Caco-2 (cell line): Measurements from ENCODE around the gene OSBPL2. TPM values are rescaled to one million over a fixed set of nuclear protein-coding genes. Genes with fewer than 3 reads are reported as not detected.

Source experiments
- BruUV-seq: library from RNA; stranded (reverse); fragments of 400-500 nt; replicated peaks from 2 replicates; lab custom pipeline; 2021; lab: Mats Ljungman, UMichigan
- CTCF ChIA-PET: fragments of 300-600 bp; sonication (Branson Sonifier 250); formaldehyde crosslinking; loops from one replicate; lab custom pipeline; 2022; ENCODE audit warnings: antibody characterized with exemption; lab: Charles Lee
- POLR2A ChIA-PET: fragments of 300-600 bp; sonication (Branson Sonifier 250); formaldehyde crosslinking; loops from one replicate; lab custom pipeline; 2022; ENCODE audit warnings: antibody characterized with exemption; lab: Charles Lee
- DNase-seq, 2 experiments: peaks; one replicate each; pipeline versions ENCODE4 v3.0.0 to v3.0.0-alpha.2; 2020 to 2022
- H3K27me3 ChIP-seq: replicated peaks from 2 replicates; pipeline ENCODE4 v1.6.0; 2011; ENCODE audit warnings: low read length; ENCODE audit not compliant: control insufficient read depth, insufficient read depth
- H3K36me3 ChIP-seq: 2 replicates; pipeline ENCODE4 v1.5.1; 2011; ENCODE audit warnings: low read length; ENCODE audit not compliant: control insufficient read depth, insufficient read depth
- H3K4me1 ChIP-seq: fragments of 250-450 bp; sonication (Bioruptor Pico); 2 replicates; pipeline ENCODE4 v1.5.1; 2020; ENCODE audit warnings: mild to moderate bottlenecking
- H3K4me3 ChIP-seq: 2 replicates; pipeline ENCODE4 v1.5.1; 2011; ENCODE audit warnings: low read depth, mild to moderate bottlenecking, control low read depth, low read length
- H3K9me3 ChIP-seq: fragments of 250-450 bp; sonication (Bioruptor Pico); 2 replicates; pipeline ENCODE4 v1.5.1; 2020; ENCODE audit warnings: mild to moderate bottlenecking, moderate library complexity
- H3K27ac Mint-ChIP-seq: one replicate; pipeline ENCODE4 v1.8.0; 2022; ENCODE audit warnings: mixed read lengths; ENCODE audit not compliant: unreplicated experiment
- H3K27me3 Mint-ChIP-seq: one replicate; pipeline ENCODE4 v1.8.0; 2022; ENCODE audit warnings: mixed read lengths; ENCODE audit not compliant: insufficient read depth, unreplicated experiment
- H3K36me3 Mint-ChIP-seq: one replicate; pipeline ENCODE4 v1.8.0; 2022; ENCODE audit warnings: mild to moderate bottlenecking, mixed read lengths; ENCODE audit not compliant: insufficient read depth, unreplicated experiment
- H3K4me1 Mint-ChIP-seq: one replicate; pipeline ENCODE4 v1.8.0; 2022; ENCODE audit warnings: low read depth, mixed read lengths; ENCODE audit not compliant: unreplicated experiment
- H3K4me3 Mint-ChIP-seq: one replicate; pipeline ENCODE4 v1.8.0; 2022; ENCODE audit warnings: mild to moderate bottlenecking, moderate library complexity, mixed read lengths; ENCODE audit not compliant: unreplicated experiment
- H3K9me3 Mint-ChIP-seq: one replicate; pipeline ENCODE4 v1.8.0; 2022; ENCODE audit warnings: mixed read lengths; ENCODE audit not compliant: unreplicated experiment
- CTCF ChIP-seq, 2 experiments: fragments of 200-600 bp in 1 of 2; IDR thresholded peaks; 1 replicate in 1 of 2; 2 replicates in 1 of 2; pipeline versions ENCODE4 v1.5.1 to v1.8.0; 2011 to 2022; ENCODE audit warnings: antibody characterized with exemption in 1 of 2, control low read depth in 1 of 2, inconsistent platforms in 1 of 2, low read depth in 1 of 2, low read length in 1 of 2, mild to moderate bottlenecking in 1 of 2, moderate library complexity in 1 of 2; ENCODE audit not compliant: insufficient read depth in 1 of 2, severe bottlenecking in 1 of 2, unreplicated experiment in 1 of 2
- intact Hi-C: fragments of 100-400 bp; cut with micrococcal nuclease; formaldehyde crosslinking; loops from one replicate; pipeline ENCODE4 v1.10.0; 2022; ENCODE audit not compliant: unreplicated experiment
- total RNA-seq: library from RNA; stranded (reverse); gene quantifications from 2 replicates; pipeline ENCODE4 v1.2.3, GENCODE V29; 2022

Gene OSBPL2
- total RNA-seq, 1 experiment from 2014 or later, result 132 TPM

GRCh38 chr20:62234339-62234738 lies 4.0 kb upstream of the OSBPL2 start:
- Mint-ChIP-seq H3K9me3 (no peaks in the 10 kb centered on the region), H3K4me1 (peaks cover 7% of the 10 kb centered on the region), H3K36me3 (peaks cover 13% of the 10 kb centered on the region), H3K27me3 (no peaks in the 10 kb centered on the region), H3K4me3 (no peak overlapping the region), H3K27ac (no peak overlapping the region)
- DNase-seq, result no peak
- no peaks in the 10 kb centered on the region for H3K27me3 ChIP-seq
- intact Hi-C loops, result no loop called here
- H3K9me3 ChIP-seq, result no peaks in the 10 kb centered on the region
- no TSS peak for BruUV-seq
- H3K36me3 ChIP-seq, result no peaks in the 10 kb centered on the region
- POLR2A ChIA-PET, result no interaction called here
- CTCF ChIA-PET, result no interaction called here
- no peak for TF ChIP-seq CTCF (IDR thresholded peaks at IDR 0.05; ENCODE audit: insufficient read depth in 1 of 2, low read depth in 1 of 2, low read length in 1 of 2, severe bottlenecking in 1 of 2, unreplicated experiment in 1 of 2)
- no peak overlapping the region for H3K4me3 ChIP-seq
- H3K4me1 ChIP-seq, result peaks cover 7% of the 10 kb centered on the region

DNA sequence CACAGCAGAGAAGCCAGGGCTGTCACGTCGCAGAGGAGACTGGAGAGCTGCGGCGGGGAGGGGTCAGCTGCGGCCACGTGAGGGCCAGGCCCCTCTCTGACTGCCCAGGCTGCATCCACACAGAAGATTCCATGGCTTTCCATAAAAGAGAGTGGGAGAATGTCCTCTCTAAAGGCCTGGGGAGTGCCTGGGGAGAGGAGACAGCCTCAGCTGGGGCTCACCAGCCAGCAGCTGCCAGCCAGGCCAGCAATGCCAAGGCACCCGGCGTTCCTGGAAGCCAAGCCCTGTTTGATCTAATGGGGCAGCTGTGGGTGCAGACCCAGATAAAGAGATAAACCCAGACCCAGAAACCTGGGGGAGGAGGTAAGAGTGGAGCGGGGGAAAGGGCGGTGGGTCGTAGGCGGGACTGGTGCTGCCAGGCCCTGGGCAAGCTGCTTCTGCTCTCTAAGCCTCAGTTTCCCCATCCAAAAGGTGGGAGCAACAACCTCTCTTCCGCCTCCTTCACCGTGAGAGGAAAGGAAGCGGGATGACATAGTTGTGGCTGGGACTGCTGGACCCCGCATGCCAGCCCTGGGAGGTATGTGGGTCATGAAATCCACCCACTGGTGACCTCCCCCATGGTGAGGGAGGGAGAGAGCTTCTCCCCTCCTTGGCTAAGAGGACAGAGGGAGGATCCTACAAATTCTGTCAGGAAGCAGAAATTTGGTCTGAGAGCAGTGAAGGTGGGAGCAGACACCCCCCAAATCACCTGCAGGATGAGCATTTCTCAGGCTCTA lies 3.1 kb upstream of the OSBPL2 start:
- H3K36me3 Mint-ChIP-seq, result peaks cover 20% of the 10 kb centered on the region

DNA sequence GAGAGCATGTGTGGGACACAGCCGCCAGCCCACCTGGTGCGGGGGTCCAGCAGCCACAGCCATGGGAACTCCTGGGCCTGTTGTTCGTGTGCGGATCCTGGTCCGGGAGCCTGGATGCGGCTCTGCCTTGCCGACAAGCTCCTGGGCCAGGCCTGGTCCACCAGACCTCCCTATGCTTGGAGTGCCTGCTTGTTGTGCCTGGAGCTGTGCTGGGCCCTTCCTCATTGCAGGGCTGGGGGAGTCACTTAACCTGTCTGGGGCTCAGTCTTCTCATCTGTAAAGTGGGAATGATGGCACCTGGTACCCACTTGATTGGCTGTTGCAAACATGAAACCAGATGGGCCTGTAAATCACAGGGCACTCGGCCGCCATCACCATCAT lies 2.6 kb upstream of the OSBPL2 start:
- Mint-ChIP-seq H3K4me3 (no peak overlapping the region), H3K27me3 (no peaks in the 10 kb centered on the region), H3K36me3 (peaks cover 26% of the 10 kb centered on the region), H3K27ac (no peak overlapping the region), H3K4me1 (peaks cover 7% of the 10 kb centered on the region), H3K9me3 (no peaks in the 10 kb centered on the region)
- POLR2A ChIA-PET, result no interaction called here
- Histone ChIP-seq H3K27me3 (no peaks in the 10 kb centered on the region), H3K4me3 (no peak overlapping the region), H3K9me3 (no peaks in the 10 kb centered on the region), H3K36me3 (peaks cover under 1% of the 10 kb centered on the region; the same call in 1 of the 2 replicates), H3K4me1 (peaks cover 11% of the 10 kb centered on the region)
- intact Hi-C loops, result loop anchor here (5.0 kb wide), 2 partner anchors 93 to 132 kb away; partner anchors contain the start of genes LAMA5, PSMA7 and SS18L1
- CTCF ChIA-PET, result no interaction called here
- no peak for DNase-seq
- BruUV-seq, result no TSS peak
- no peak for TF ChIP-seq CTCF (IDR thresholded peaks at IDR 0.05; ENCODE audit: insufficient read depth in 1 of 2, low read depth in 1 of 2, low read length in 1 of 2, severe bottlenecking in 1 of 2, unreplicated experiment in 1 of 2)

More for the DNA sequence above, 3.1 kb upstream of the OSBPL2 start:
- H3K9me3 Mint-ChIP-seq, result no peaks in the 10 kb centered on the region
- intact Hi-C loops, result loop anchor here (5.0 kb wide), 2 partner anchors 93 to 132 kb away; partner anchors contain the start of genes LAMA5, PSMA7 and SS18L1
- H3K9me3 ChIP-seq, result no peaks in the 10 kb centered on the region
- no TSS peak for BruUV-seq
- DNase-seq, result no peak
- TF ChIP-seq CTCF (IDR thresholded peaks at IDR 0.05; ENCODE audit: insufficient read depth in 1 of 2, low read depth in 1 of 2, low read length in 1 of 2, severe bottlenecking in 1 of 2, unreplicated experiment in 1 of 2), result no peak
- H3K27me3 Mint-ChIP-seq, result no peaks in the 10 kb centered on the region
- no peak overlapping the region for H3K4me3 Mint-ChIP-seq
- H3K36me3 ChIP-seq, result no peaks in the 10 kb centered on the region
- H3K4me1 ChIP-seq, result peaks cover 11% of the 10 kb centered on the region
- ChIA-PET POLR2A (no interaction called here), CTCF (no interaction called here)
- H3K27me3 ChIP-seq, result no peaks in the 10 kb centered on the region
- H3K27ac Mint-ChIP-seq, result no peak overlapping the region
- no peak overlapping the region for H3K4me3 ChIP-seq
- H3K4me1 Mint-ChIP-seq, result peaks cover 7% of the 10 kb centered on the region
